Cerebellar cortex (tissue), 1 donor: ENCODE measurements around the gene EEF2K.
"Not testable (repeated sequence)": the region's sequence is repeated elsewhere in the genome, so short reads cannot be mapped to it uniquely, and the experiment has no call there.

ENCODE experiments used
- DNase-seq: peaks from one replicate; pipeline ENCODE4 v3.0.0-alpha.2; 2015; ENCODE audit warnings: low spot score

The EEF2K gene

GRCh38 chr16:22213236-22213635 lies 7.2 kb downstream of the EEF2K start:
- DNase-seq = peak; percentile 66

- DNase-seq = no peak
Observed at GRCh38 chr16:22213801-22214200, 7.7 kb downstream of the EEF2K start.

DNA sequence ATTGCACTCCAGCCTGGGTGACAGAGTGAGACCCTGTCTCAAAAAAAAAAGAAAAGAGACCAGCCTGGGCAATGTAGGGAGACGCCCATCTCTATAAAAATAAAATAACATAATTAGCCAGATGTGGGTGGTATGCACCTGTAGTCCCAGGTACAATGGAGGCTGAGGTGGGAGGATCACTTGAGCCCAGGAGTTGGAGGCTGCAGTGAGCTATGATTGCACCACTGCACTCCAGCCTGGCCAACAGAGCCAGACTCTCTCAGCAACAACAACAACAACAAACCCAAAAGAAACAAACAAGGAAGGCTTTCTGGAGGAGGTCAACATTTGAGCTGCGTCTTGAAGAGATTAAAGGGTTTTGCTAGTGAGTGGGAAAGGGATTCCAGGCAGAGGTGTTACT lies 8.3 kb downstream of the EEF2K start:
- no peak for DNase-seq

DNA sequence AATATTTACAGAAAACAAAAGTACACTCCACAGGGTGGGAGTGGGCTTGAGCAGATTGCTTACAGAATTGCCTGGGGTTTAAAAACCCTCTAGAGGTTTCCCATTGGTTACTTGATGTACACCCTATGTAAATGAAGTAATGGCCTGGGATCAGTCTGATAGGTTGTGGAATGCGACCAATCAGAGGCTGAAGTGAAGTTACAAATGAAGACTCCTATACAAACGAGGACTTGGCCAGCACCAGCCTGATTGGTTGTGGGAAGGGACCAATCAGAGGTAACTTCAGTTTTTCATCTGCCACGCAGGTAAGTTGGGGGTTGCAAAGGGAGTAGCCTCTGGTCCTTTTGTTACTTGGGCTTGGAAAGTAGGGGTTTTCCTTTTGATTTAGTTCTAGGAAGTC lies 8.8 kb downstream of the EEF2K start:
- peak; percentile 43 for DNase-seq

- peak; percentile 90 for DNase-seq
Observed at GRCh38 chr16:22216191-22216831, 10.2 kb downstream of the EEF2K start.

- not testable (repeated sequence) for DNase-seq
Observed at GRCh38 chr16:22216832-22217225, 10.8 kb downstream of the EEF2K start.

- no peak for DNase-seq
Observed at GRCh38 chr16:22217890-22218730, 12.0 kb downstream of the EEF2K start.

DNA sequence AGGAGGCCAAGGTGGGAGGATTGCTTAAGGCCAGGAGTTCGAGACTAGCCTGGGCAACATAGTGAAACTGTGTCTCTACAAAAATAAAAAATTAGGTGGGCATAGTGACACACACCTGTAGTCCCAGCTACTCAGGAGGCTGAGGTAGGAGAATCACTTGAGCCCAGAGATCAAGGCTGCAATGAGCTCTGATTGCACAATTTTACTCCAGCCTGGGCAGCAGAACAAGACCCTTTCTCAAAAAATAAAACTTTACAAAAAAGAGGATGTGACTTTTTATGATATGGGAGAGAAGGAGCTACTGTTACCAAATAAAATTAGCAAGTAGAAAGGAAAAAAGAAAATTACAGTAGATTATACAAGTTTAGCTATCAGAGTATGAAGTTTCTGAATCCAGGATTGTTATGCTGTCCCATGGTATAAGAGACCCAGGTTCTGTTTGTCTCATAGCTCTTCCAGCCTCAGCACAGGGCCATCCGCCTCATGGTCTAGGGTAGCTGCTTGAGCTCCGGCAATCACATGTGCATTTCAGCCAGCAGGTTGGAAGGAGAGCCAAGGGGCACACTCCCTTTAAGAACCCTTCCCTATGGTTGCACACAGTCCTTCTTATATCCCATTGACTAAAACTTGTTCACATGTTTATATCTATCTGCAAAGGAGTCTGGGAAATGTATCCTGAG lies 13.5 kb downstream of the EEF2K start:
- no peak for DNase-seq

DNA sequence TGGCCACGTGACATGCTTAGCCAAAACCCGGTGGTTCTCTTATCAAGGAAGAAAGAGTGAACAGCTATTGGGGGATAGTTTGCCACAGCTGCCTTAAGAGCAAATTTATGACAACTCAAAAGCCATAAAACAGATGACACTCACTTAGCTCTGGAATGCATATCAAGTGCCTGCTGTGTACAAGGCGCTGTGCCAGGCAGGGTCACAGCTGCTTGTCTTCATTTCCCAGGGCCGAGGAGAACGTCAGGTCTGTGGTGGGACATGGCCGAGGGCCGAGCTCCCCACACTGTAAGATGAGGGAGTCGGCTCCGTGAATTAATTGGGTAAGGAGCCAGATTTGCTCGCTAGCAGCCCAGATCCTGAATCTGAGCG lies 14.0 kb downstream of the EEF2K start:
- no peak for DNase-seq

- DNase-seq = peak; percentile 83
Observed at GRCh38 chr16:22220714-22221113, 14.6 kb downstream of the EEF2K start.

GRCh38 chr16:22222006-22222405 lies 15.9 kb downstream of the EEF2K start:
- DNase-seq = no peak

DNA sequence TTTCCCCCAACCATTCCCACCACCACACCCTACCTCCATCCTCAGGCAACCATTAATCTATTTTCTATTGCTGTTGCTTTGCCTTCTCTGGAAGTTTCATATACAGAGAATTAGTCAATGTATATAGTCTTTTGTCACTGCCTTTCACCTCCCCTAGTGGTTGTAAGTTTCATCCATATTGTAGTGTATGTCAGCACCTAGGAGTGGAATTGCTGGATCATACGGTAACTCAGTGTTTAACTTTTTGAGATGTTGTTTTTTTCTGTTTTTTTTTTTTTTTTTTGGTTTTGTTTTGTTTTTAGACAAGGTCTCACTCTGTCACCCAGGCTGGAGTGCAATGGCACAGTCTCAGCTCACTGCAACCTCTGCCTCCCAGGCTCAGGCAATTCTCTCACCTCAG lies 16.9 kb downstream of the EEF2K start:
- no peak for DNase-seq

GRCh38 chr16:22225060-22225459 lies 19.0 kb downstream of the EEF2K start:
- DNase-seq = no peak

GRCh38 chr16:22229889-22230288 lies 23.8 kb downstream of the EEF2K start:
- no peak for DNase-seq

DNA sequence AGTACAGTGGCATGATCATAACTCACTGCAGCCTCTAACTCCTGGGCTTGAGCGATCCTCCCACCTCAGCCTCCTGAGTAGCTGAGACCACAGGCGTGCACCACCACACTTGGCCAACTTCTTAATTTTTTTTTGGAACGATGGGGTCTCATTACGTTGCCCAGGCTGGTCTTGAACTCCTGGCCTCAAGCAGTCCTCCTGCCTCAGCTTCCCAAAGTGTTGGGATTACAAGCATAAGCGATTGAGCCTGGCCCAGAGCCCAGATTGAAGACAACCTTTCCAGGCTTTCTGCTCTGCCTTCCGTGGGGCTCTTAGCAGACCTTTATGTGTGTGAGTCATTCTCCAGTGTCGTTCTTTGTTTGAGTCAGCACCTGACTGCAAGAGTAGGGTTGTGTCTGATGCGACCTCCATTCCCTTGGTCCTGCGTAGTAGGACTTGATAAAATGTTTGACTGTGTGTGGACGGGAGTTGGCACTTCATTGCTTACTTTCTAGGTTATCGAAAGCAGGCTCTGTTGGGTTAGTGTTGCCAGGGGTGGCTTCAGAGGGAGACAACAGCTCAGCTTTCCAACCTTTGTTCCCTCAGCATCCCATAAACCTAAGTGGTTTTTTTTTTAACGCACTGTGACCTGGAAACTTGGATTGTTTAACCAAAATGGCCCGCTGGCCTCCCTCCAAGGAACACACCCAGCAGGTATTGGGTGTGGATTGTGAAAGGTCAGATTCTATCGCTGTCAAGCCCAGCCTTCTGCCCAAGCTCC lies 26.4 kb downstream of the EEF2K start:
- peak; percentile 57 for DNase-seq

- DNase-seq = peak; percentile 32
Observed at GRCh38 chr16:22233037-22233372, 26.9 kb downstream of the EEF2K start.

DNA sequence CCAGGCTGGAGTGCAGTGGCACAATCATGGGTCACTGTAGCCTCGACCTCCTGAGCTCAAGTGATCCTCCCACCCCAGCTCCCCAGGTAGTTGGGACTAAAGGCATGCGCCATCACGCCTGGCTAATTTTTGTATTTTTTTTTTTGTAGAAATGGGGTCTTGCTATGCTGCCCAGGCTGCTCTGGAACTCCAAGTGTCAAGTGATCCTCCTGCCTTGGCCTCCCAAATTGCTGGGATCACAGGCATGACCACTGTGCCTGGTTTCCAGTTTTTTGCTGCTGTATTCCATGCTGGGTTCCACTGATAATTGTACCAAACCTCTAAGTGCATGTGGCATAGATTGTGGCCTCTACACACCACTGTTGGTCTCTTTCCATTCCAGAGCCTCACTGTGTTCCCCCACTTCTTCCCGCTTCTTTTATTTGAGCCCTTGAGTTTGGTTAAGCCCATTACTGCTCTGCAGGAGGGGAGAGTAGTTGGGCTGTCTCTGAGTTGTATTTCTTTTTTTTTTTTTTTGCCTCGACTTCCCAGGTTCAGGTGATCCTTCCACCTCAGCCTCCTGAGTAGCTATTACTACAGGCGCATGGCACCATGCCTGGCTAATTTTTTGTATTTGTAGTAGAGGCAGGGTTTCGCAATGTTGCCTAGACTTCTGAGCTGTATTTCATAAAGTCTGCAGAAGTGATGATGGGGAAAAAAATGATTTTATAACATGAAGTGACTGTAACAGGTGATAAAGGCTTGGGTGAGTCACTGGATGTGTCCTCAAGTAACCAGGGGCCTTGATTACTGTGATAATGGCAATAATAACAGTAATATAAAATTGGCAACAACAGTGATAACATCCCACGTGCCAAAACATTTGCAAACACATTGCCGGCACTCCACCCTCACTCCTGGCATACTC lies 30.0 kb downstream of the EEF2K start:
- DNase-seq = no peak

- DNase-seq = no peak
Observed at GRCh38 chr16:22239131-22239805, 33.2 kb downstream of the EEF2K start.

GRCh38 chr16:22240023-22240710 lies 34.1 kb downstream of the EEF2K start:
- DNase-seq = no peak

DNA sequence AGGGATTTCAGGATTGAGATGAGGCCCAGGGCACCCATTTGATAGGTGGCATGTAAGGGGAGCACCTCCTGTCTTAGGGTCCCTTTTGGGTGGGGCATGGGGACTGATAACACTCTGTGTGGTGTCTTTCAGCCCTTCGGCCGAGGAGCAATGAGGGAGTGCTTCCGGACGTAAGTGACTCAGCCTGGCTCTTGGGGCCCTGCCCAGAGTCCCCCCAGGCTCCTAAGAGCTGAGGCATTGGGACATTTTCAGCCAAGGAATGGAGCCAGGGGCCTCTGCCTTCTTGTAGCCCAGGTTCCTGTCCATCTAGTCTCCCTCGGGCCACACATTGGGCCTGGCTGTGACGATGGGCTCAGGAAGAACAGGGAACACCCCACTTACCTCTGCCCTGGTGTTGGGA lies 44.4 kb downstream of the EEF2K start:
- DNase-seq = no peak
